ENCODE results near the gene PSMB3.

Gene PSMB3

GRCh38 chr17:38750312-38751121, 2.0 kb upstream of the PSMB3 start:
- no peak overlapping the region for H3K27ac ChIP-seq (ENCODE audit: low read depth, low read length, poor library complexity, severe bottlenecking)
- H3K4me3 ChIP-seq (ENCODE audit: low read depth, low read length, poor library complexity, severe bottlenecking) = peak overlapping the region; percentile 91
- H3K9ac ChIP-seq (ENCODE audit: low read length) = peak overlapping the region; percentile 46; the same call in 1 of the 2 replicates
- H2AFZ ChIP-seq (ENCODE audit: low read length) = no peak overlapping the region
- peaks cover 10% of the 10 kb centered on the region for H3K79me2 ChIP-seq (ENCODE audit: insufficient read depth, low read length)
- TF ChIP-seq EZH2 (IDR thresholded peaks at IDR 0.05; ENCODE audit: borderline replicate concordance, low read length) (no peak), CTCF (IDR thresholded peaks at IDR 0.05; ENCODE audit: low read length) (no peak)
- no peaks in the 10 kb centered on the region for H3K9me2 ChIP-seq (ENCODE audit: low read depth, low read length)
- H3K4me1 ChIP-seq (ENCODE audit: insufficient read depth, low read length, severe bottlenecking) = peaks cover 53% of the 10 kb centered on the region
- H3K27me3 ChIP-seq (ENCODE audit: insufficient read depth, low read length) = peaks cover 5% of the 10 kb centered on the region; the same call in 1 of the 2 replicates
- H4K20me1 ChIP-seq (ENCODE audit: insufficient read depth, low read length) = no peaks in the 10 kb centered on the region
- H3K9me3 ChIP-seq (ENCODE audit: low read length) = no peaks in the 10 kb centered on the region
- H3K36me3 ChIP-seq (ENCODE audit: insufficient read depth, low read length) = peaks cover 16% of the 10 kb centered on the region
- peak overlapping the region; percentile 87 for H3K4me2 ChIP-seq (ENCODE audit: low read length)
- 0 out of 2 replicates have a peak, but pooled peaks cover 4% of the 10 kb centered on the region for H3F3A ChIP-seq (ENCODE audit: insufficient read depth, low read length)

- Histone ChIP-seq H3K27me3 (ENCODE audit: insufficient read depth, low read length) (peaks cover 5% of the 10 kb centered on the region; the same call in 1 of the 2 replicates), H3K4me1 (ENCODE audit: insufficient read depth, low read length, severe bottlenecking) (peaks cover 46% of the 10 kb centered on the region), H3K36me3 (ENCODE audit: insufficient read depth, low read length) (peaks cover 24% of the 10 kb centered on the region), H2AFZ (ENCODE audit: low read length) (no peak overlapping the region), H3K9me3 (ENCODE audit: low read length) (no peaks in the 10 kb centered on the region), H3K27ac (ENCODE audit: low read depth, low read length, poor library complexity, severe bottlenecking) (no peak overlapping the region), H3K4me3 (ENCODE audit: low read depth, low read length, poor library complexity, severe bottlenecking) (peak overlapping the region; percentile 91), H3K79me2 (ENCODE audit: insufficient read depth, low read length) (peaks cover 10% of the 10 kb centered on the region), H4K20me1 (ENCODE audit: insufficient read depth, low read length) (no peaks in the 10 kb centered on the region), H3K4me2 (ENCODE audit: low read length) (peak overlapping the region; percentile 87), H3K9me2 (ENCODE audit: low read depth, low read length) (no peaks in the 10 kb centered on the region), H3K9ac (ENCODE audit: low read length) (peak overlapping the region; percentile 46), H3F3A (ENCODE audit: insufficient read depth, low read length) (0 out of 2 replicates have a peak, but pooled peaks cover 4% of the 10 kb centered on the region)
- no peak for TF ChIP-seq EZH2 (IDR thresholded peaks at IDR 0.05; ENCODE audit: borderline replicate concordance, low read length)
- no peak for TF ChIP-seq CTCF (IDR thresholded peaks at IDR 0.05; ENCODE audit: low read length)
These were observed 1.3 kb upstream of the PSMB3 start for GRCh38 chr17:38751144-38751807.

GRCh38 chr17:38751808-38752307, 683 bp upstream of the PSMB3 start:
- TF ChIP-seq EZH2 (IDR thresholded peaks at IDR 0.05; ENCODE audit: borderline replicate concordance, low read length) (no peak), CTCF (IDR thresholded peaks at IDR 0.05; ENCODE audit: low read length) (no peak)
- Histone ChIP-seq H3K9ac (ENCODE audit: low read length) (peak overlapping the region; percentile 90), H3K27ac (ENCODE audit: low read depth, low read length, poor library complexity, severe bottlenecking) (peak overlapping the region; percentile 68), H3K4me1 (ENCODE audit: insufficient read depth, low read length, severe bottlenecking) (peaks cover 40% of the 10 kb centered on the region), H2AFZ (ENCODE audit: low read length) (peak overlapping the region; percentile 77), H3K27me3 (ENCODE audit: insufficient read depth, low read length) (peaks cover 5% of the 10 kb centered on the region; the same call in 1 of the 2 replicates), H4K20me1 (ENCODE audit: insufficient read depth, low read length) (no peaks in the 10 kb centered on the region), H3F3A (ENCODE audit: insufficient read depth, low read length) (0 out of 2 replicates have a peak, but pooled peaks cover 4% of the 10 kb centered on the region), H3K4me2 (ENCODE audit: low read length) (peak overlapping the region; percentile 87), H3K9me3 (ENCODE audit: low read length) (no peaks in the 10 kb centered on the region), H3K79me2 (ENCODE audit: insufficient read depth, low read length) (peaks cover 10% of the 10 kb centered on the region), H3K9me2 (ENCODE audit: low read depth, low read length) (no peaks in the 10 kb centered on the region), H3K4me3 (ENCODE audit: low read depth, low read length, poor library complexity, severe bottlenecking) (peak overlapping the region; percentile 91), H3K36me3 (ENCODE audit: insufficient read depth, low read length) (peaks cover 29% of the 10 kb centered on the region)

Data from OCI-LY1 (cell line).